ENCODE results near the gene GLG1.

DNA sequence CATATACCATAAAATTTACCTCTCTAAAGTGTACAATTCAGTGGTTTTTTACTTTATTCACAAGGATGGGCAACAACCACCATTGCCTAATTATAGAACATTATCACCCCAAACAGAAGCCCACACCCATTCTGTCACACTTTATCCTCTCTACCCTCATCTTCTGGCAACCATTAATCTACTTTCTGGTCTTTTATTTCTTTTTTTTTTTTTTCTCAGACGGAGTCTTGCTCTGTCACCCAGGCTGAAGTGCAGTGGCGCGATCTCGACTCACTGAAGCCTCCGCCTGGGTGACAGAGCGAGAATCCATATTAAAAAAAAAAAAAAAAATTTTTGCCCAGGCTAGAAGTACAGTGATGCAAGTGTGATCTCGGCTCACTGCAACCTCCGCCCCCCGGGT lies 95.0 kb downstream of the GLG1 start:
- TF ChIP-seq, protein P1, sequence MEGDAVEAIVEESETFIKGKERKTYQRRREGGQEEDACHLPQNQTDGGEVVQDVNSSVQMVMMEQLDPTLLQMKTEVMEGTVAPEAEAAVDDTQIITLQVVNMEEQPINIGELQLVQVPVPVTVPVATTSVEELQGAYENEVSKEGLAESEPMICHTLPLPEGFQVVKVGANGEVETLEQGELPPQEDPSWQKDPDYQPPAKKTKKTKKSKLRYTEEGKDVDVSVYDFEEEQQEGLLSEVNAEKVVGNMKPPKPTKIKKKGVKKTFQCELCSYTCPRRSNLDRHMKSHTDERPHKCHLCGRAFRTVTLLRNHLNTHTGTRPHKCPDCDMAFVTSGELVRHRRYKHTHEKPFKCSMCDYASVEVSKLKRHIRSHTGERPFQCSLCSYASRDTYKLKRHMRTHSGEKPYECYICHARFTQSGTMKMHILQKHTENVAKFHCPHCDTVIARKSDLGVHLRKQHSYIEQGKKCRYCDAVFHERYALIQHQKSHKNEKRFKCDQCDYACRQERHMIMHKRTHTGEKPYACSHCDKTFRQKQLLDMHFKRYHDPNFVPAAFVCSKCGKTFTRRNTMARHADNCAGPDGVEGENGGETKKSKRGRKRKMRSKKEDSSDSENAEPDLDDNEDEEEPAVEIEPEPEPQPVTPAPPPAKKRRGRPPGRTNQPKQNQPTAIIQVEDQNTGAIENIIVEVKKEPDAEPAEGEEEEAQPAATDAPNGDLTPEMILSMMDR (IDR thresholded peaks at IDR 0.05), result no peak
- TF ChIP-seq SMC3 (IDR thresholded peaks at IDR 0.05), result no peak
- no peak for TF ChIP-seq KDM1A (IDR thresholded peaks at IDR 0.05; ENCODE audit: low read depth)
- TF ChIP-seq, protein P2, sequence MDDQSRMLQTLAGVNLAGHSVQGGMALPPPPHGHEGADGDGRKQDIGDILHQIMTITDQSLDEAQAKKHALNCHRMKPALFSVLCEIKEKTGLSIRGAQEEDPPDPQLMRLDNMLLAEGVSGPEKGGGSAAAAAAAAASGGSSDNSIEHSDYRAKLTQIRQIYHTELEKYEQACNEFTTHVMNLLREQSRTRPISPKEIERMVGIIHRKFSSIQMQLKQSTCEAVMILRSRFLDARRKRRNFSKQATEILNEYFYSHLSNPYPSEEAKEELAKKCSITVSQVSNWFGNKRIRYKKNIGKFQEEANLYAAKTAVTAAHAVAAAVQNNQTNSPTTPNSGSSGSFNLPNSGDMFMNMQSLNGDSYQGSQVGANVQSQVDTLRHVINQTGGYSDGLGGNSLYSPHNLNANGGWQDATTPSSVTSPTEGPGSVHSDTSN (IDR thresholded peaks at IDR 0.05), result no peak
- TF ChIP-seq ZSCAN20 (CRISPR knock-in tag; IDR thresholded peaks at IDR 0.05), result no peak
- TF ChIP-seq RAD21 (conservative IDR thresholded peaks at IDR 0.05 in 1 of 2, IDR thresholded peaks at IDR 0.05 in 1 of 2), result no peak
- TF ChIP-seq, protein P3, sequence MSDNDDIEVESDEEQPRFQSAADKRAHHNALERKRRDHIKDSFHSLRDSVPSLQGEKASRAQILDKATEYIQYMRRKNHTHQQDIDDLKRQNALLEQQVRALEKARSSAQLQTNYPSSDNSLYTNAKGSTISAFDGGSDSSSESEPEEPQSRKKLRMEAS (IDR thresholded peaks at IDR 0.05), result no peak
- TF ChIP-seq, protein P4, sequence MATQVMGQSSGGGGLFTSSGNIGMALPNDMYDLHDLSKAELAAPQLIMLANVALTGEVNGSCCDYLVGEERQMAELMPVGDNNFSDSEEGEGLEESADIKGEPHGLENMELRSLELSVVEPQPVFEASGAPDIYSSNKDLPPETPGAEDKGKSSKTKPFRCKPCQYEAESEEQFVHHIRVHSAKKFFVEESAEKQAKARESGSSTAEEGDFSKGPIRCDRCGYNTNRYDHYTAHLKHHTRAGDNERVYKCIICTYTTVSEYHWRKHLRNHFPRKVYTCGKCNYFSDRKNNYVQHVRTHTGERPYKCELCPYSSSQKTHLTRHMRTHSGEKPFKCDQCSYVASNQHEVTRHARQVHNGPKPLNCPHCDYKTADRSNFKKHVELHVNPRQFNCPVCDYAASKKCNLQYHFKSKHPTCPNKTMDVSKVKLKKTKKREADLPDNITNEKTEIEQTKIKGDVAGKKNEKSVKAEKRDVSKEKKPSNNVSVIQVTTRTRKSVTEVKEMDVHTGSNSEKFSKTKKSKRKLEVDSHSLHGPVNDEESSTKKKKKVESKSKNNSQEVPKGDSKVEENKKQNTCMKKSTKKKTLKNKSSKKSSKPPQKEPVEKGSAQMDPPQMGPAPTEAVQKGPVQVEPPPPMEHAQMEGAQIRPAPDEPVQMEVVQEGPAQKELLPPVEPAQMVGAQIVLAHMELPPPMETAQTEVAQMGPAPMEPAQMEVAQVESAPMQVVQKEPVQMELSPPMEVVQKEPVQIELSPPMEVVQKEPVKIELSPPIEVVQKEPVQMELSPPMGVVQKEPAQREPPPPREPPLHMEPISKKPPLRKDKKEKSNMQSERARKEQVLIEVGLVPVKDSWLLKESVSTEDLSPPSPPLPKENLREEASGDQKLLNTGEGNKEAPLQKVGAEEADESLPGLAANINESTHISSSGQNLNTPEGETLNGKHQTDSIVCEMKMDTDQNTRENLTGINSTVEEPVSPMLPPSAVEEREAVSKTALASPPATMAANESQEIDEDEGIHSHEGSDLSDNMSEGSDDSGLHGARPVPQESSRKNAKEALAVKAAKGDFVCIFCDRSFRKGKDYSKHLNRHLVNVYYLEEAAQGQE (IDR thresholded peaks at IDR 0.05), result no peak
- no peak for TF ChIP-seq CHD2 (IDR thresholded peaks at IDR 0.05; ENCODE audit: low read length, partially characterized antibody)
- no peak for TF ChIP-seq EP300 (IDR thresholded peaks at IDR 0.05)

Measured in A549 (cell line).